GM04504 (cell line): ENCODE measurements around the gene ZNF74.
A peak's percentile ranks its signal among the peaks of the same experiment; 100 is the strongest.
"Not testable (repeated sequence)": the region's sequence is repeated elsewhere in the genome, so short reads cannot be mapped to it uniquely, and the experiment has no call there.

Source experiments
- DNase-seq: peaks from one replicate; pipeline ENCODE4 v3.0.0-alpha.2; 2012; ENCODE audit warnings: low read depth

ZNF74 gene

DNA sequence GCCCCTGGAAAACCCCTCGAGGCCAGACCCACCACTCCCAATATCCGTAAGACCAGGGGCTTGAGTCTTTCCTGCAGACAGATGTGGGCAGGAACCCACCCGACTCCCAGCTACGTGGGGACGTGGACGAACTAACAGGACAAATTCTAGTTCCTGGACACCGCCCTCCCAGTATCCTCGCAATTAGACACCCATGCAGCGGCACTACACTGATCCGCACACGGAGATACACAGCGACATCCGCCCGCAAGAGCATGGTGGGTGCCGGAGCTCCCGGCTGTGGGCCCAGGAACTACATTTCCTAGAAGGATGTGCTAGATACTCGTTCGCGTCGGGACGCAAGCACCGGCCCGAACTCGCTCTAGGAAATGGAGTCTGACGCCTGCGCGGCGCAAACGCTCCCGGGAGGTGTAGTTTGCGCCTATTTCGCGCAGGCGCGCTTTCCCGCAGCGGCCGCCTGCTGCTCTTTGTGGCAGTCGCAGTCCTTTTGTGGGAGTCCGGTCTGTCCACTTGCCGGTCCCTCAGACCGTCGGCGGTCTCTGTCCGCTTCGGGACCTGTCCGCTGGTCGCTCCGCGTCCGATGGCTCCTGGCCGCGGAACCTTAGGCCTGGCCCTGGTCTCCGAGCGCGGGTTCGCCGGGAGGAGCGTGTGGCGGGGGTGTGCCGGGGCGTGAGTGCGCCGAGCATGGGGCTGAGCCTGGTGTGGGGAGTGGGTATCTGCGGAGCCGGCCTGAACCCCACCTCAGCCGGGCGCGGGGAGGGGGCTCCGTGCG lies at the start of gene ZNF74:
Gene ZNF74, plus strand, starts transcription at position 447 of the 772 bp plus-strand sequence. CDS start 478 bp downstream, outside the sequence.
- DNase-seq, result peak; percentile 78

DNA sequence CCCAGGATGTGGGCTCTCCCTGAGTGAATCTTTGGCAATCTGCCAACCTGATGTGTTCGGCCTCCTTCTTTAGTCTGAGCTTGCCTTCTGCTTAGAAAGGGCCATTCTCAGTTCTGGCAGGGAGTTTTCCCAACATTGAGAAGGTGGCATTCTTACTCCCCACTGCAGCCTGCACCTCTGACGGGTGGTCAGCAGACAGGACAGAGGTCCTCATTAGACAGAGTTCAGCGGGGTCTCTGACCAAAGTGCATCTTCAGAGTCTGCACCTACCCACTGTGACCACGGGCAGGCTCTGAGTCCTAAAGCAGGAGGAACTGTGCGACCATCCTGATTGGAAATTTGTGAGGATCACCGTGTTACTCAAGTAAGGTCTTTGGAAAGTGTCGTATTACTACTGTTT lies 47.4 kb upstream of the ZNF74 start:
- not testable (repeated sequence) for DNase-seq

DNA sequence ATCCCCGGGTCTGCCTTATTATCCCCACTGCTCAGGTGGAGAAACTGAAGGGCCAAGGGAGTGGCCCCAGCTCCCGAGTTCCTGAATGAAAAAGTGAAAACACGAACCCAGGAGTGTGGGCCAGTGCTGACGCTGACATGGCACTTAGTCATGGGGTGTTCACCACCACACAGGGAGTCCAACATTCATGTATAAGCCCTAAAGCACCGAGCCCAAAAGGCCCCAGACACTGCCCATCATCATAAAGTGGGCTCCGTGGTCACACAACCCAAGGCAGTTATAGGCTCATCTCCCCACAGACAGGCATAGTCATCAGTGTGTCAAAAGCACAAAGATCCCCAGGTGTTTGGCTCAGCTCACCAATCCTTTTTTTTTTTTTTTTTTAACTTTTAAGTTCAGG lies 41.4 kb upstream of the ZNF74 start:
- DNase-seq, result not testable (repeated sequence)

DNA sequence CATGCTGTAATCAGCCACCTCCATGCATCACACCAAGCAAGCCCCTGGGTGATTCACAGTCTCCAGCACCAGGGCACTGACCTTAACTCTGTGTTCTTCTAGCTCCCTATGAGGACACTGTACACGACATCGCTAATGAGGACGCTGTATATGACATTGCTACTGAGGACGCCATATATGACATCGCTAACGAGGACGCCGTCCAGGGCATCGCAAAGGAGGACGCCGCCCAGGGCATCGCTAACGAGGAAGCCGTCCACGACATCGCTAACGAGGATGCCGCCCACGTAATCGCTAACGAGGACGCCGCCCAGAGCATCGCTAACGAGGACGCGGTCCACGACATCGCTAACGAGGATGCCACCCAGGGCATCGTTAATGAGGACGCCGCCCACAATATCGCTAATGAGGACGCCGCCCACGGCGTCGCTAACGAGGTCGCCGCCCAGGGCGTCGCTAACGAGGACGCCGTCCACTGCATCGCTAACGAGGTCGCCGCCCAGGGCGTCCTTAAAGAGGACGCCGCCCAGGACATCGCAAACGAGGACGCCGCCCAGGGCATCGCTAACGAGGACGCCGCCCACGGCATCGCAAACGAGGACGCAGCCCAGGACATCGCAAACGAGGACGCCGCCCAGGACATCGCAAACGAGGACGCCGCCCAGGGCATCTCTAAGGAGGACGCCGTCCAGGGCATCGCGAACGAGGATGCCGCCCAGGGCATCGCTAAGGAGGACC lies 39.5 kb upstream of the ZNF74 start:
- no peak for DNase-seq

DNA sequence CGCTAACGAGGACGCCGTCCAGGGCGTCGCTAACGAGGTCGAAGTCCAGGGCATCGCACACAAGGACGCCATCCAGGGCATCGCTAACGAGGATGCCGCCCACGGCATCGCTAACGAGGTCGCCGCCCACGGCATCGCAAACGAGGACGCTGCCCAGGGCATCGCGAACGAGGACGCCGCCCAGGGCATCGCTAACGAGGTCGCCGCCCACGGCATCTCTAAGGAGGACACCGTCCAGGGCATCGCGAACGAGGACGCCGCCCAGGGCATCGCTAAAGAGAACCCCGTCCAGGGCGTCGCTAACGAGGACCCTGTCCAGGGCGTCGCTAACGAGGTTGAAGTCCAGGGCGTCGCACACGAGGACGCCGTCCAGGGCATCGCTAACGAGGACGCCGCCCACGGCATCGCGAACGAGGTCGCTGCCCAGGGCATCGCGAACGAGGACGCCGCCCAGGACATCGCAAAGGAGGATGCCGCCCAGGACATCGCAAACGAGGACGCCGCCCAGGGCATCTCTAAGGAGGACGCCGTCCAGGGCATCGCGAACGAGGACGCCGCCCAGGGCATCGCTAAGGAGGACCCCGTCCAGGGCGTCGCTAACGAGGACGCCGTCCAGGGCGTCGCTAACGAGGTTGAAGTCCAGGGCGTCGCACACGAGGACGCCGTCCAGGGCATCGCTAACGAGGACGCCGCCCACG lies 37.9 kb upstream of the ZNF74 start:
- not testable (repeated sequence) for DNase-seq

DNA sequence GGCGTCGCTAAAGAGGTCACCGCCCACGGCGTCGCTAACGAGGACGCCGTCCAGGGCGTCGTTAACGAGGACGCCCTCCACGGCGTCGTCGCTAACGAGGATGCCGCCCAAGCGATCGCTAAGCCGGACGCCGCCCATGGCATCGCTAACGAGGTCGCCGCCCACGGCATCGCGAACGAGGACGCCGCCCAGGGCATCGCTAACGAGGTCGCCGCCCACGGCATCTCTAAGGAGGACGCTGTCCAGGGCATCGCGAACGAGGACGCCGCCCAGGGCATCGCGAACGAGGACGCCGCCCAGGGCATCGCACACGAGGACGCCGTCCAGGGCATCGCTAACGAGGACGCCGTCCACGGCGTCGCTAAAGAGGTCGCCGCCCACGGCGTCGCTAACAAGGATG lies 37.0 kb upstream of the ZNF74 start:
- DNase-seq, result not testable (repeated sequence)

DNA sequence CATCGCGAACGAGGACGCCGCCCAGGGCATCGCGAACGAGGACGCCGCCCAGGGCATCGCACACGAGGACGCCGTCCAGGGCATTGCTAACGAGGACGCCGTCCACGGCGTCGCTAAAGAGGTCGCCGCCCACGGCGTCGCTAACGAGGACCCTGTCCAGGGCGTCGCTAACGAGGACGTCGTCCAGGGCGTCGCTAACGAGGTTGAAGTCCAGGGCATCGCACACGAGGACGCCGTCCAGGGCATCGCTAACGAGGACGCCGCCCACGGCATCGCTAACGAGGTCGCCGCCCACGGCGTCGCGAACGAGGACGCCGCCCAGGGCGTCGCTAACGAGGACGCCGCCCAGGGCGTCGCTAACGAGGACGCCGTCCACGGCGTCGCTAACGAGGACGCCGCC lies 36.0 kb upstream of the ZNF74 start:
- DNase-seq, result not testable (repeated sequence)

DNA sequence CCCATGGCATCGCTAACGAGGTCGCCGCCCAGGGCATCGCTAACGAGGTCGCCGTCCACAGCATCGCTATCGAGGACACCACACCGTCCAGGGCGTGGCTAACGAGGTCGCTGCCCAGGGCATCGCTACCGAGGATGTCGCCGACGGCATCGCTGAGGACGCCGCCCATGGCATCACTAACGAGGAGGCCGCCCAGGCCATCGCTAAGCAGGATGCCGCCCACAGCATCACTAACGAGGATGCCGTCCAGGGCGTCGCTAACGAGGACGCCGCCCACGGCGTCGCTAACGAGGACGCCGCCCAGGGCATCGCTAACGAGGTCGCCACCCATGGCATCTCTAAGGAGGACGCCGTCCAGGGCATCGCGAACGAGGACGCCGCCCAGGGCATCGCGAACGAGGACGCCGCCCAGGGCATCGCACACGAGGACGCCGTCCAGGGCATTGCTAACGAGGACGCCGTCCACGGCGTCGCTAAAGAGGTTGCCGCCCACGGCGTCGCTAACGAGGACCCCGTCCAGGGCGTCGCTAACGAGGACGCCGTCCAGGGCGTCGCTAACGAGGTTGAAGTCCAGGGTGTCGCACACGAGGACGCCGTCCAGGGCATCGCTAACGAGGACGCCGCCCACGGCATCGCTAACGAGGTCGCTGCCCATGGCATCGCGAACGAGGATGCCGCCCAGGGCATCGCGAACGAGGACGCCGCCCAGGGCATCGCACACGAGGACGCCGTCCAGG lies 35.3 kb upstream of the ZNF74 start:
- not testable (repeated sequence) for DNase-seq

DNA sequence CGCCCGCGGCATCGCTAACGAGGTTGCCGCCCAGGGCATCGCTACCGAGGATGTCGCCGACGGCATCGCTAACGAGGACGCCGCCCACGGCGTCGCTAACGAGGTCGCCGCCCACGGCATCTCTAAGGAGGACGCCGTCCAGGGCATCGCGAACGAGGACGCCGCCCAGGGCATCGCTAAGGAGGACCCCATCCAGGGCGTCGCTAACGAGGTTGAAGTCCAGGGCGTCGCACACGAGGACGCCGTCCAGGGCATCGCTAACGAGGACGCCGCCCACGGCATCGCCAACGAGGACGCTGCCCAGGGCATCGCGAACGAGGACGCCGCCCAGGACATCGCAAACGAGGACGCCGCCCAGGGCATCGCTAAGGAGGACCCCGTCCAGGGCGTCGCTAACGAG lies 33.7 kb upstream of the ZNF74 start:
- not testable (repeated sequence) for DNase-seq

DNA sequence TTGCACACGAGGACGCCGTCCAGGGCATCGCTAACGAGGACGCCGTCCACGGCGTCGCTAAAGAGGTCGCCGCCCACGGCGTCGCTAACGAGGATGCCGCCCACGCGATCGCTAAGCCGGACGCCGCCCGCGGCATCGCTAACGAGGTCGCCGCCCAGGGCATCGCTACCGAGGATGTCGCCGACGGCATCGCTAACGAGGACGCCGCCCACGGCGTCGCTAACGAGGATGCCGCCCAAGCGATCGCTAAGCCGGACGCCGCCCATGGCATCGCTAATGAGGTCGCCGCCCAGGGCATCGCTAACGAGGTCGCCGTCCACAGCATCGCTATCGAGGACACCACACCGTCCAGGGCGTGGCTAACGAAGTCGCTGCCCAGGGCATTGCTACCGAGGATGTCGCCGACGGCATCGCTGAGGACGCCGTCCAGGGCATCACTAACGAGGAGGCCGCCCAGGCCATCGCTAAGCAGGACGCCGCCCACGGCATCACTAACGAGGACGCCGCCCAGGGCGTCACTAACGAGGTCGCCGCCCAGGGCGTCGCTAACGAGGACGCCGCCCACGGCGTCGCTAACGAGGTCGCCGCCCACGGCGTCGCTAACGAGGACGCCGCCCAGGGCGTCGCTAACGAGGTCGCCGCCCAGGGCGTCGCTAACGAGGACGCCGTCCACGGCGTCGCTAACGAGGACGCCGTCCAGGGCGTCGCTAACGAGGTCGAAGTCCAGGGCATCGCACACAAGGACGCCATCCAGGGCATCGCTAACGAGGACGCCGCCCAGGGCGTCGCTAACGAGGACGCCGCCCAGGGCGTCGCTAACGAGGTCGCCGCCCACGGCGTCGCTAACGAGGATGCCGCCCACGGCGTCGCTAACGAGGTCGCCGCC lies 32.8 kb upstream of the ZNF74 start:
- not testable (repeated sequence) for DNase-seq

DNA sequence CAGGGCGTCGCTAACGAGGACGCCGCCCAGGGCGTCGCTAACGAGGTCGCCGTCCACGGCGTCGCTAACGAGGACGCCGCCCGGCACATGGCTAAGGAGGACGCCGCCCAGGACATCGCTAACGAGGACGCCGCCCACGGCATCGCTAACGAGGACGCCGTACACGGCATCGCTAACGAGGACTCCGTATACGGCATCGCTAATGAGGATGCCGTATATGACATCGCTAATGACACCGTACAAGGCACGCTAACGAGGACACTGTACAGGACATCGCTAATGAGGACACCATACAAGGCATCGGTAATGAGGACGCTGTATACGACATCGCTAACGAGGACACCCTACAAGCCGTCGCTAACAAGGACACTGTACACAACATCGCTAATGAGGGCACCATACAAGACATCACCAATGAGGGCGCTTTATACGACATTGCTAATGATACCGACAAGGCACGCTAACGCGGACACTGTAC lies 32.2 kb upstream of the ZNF74 start:
- not testable (repeated sequence) for DNase-seq

DNA sequence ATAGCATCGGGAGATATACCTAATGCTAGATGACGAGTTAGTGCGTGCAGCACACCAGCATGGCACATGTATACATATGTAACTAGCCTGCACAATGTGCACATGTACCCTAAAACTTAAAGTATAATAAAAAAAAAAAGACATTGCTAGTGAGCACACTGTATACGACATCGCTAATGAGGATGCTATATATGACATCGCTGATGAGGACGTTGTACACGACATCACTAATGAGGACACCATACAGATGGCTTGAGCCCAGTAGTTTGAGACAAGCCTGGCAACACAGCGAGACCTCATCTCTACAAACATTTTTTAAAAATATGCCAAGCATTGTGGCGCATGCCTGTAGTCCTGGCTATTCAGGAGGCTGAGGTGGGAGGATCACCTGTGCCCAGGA lies 31.5 kb upstream of the ZNF74 start:
- not testable (repeated sequence) for DNase-seq

DNA sequence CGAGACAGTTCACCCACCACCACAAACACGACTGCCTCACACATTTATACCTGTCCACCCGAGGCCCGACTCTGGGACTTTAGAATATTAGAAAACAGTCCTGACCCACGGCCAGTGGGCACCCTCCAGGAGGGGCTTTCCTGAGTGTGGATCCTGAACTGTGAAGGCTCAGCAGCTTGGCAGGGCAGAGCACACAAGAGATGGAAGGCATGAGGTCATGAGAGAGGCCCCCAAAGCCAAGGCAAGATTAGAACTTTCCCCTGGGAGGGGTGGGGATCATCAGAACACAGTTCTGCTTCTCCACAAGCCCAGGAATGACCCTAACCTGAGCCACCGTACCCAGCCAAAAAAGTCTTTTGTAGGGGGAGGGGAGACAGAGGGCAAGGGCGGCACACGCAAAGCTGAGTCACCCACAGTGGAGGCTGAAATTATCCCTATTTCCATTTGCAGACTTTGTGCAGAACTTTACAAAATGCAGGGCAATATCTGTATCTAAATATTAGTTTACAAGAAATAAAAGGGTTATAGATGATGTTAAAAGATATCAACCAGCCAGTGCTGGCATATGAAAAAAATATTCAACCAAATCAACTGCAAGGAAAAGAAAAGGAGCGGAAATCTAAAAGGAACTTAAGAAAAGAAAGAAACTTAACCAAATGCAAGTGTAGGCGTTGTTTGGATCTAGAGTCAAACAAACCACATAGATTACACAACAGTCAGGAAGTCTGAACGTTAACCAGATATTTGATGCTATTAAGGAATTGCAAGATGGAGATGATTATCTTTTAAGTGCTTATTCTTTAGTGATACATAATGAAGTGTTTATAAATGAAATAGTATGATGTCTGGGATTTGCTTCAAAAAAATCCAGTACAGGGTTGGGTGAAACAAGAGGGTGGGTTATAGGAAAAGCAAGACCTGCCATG lies 29.4 kb upstream of the ZNF74 start:
- peak; percentile 2 for DNase-seq

DNA sequence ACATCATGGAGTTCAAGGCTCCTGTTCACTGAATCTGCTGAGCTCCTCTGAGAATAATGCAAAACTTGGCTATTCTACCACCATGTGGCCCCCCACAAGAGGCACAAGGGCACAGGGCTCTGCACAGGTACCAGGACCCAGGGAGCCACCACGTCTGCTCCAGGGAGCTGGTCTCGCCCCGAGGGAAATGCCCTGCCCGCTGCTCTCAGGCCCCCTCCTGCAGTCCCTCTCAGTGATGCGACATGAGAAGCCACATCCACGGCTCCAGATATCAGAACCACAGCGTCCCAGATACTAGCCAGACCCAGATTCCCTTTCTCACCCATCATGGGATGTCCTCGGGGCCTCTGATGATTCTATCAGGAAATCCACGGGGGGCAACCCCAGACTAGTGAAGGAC lies 27.1 kb upstream of the ZNF74 start:
- DNase-seq, result not testable (repeated sequence)

DNA sequence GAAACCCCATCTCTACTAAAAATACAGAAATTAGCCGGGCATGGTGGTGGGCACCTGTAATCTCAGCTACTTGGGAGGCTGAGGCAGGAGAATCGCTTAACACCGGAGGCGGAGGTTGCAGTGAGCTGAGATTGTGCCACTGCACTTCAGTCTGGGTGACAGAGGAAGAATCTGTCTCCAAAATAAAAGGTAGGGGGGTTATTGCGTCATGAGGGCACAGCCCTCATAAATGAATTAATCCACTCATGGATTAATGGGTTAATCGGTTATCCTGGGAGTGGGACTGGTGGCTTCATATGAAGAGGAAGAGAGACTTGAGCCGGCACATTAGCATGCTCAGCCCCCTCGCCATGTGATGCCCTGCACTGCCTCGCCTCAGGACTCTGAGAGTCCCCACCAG lies 25.1 kb upstream of the ZNF74 start:
- DNase-seq, result not testable (repeated sequence)

DNA sequence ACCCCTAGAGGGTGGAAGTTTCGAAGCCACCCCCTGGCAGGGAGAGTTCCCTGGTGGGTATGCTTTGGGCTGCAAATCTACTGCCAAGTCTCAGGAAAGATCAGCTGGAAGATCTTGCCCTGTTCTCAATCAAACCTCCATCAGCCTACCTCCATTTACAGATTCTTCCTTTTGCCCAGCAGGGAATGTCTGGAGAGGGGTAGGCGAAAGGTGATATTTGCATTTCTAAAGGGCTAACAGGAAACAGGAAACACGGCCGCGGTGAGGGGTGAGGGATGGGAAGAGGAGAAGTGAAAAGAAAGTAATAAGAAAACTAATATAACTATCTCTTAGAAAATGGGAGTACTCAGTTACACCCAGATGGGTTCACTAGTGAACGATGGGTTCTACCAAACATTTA lies 22.3 kb upstream of the ZNF74 start:
- not testable (repeated sequence) for DNase-seq

DNA sequence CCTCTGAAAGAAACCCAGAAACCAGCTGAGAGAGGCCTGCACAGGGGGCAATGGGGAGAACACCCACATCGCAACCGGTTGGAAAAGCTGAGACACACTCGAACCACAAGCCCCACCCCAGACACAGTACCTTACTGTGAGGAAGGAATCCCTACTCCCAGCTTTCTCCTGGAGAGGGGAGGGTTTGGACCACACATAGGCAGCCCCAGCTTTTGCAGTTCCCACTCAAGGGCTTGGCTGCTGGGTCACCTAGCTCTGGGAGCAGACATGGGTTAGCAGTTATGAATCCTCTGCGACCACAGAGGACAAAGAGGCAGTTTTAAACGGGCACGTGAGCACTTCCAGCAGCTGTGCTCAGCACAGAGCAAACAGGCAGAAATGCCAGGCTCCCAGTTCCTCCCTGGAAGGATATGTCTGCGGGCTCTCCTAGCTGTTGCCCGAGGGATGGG lies 21.5 kb upstream of the ZNF74 start:
- DNase-seq, result not testable (repeated sequence)

DNA sequence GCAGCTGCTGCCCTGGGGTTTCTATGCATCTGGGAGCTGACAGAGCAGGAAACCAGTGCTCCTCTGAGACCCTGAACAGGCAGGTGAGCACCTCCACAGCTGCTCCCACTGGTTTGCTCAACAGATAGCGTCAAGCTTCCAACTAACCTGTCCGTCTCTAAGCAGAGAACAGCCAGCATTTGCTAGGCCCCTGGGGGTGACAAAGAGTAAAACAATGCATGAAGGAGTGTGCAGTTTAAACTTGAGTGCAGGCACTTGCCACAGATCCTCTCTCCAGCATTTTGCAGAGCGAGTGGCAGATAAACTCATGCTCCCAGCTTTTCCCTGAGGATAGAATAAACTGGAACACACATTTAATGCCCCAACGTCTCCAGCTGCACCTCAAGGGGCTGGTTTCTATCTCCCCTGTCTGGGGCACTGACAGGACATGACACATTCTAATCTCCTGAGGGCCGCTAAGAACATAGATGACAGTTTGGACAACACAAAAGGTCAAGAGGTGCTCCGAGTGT lies 20.7 kb upstream of the ZNF74 start:
- DNase-seq, result not testable (repeated sequence)

DNA sequence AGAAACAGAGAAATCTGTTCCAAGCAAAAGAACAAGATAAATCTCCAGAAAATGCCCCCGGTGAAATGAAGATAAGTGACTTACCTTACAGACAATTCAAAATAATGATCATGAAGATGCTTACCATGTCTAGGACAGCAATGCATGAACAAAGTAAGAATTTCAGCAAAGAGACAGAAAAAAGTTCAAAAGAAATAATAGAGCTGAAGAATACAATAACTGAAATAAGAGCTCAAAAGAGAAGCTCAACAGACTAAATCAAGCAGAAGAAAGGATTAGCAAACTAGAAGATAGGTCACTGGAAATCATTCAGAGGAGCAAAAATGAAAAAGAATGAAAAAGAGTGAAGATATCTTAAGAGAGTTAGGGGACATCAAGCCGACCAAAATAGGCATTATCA lies 19.8 kb upstream of the ZNF74 start:
- DNase-seq, result not testable (repeated sequence)
